Astrocyte (in vitro differentiated cells and primary cell): ENCODE results near the gene MAP1S. TPM values are rescaled to one million over a fixed set of nuclear protein-coding genes. Genes with fewer than 3 reads are reported as not detected.

Experiments
- DNase-seq: peaks from one replicate; pipeline ENCODE4 v3.0.0-alpha.2; 2010; ENCODE audit warnings: low read depth
- FAIRE-seq: peaks from 2 replicates; lab custom pipeline; 2011; peaks lifted over from hg19 to GRCh38; lab: Jason Lieb, UNC
- H2AFZ ChIP-seq: 2 replicates; pipeline ENCODE4 v1.6.0; 2012; ENCODE audit warnings: low read depth, low read length, inconsistent platforms
- H3K27ac ChIP-seq: 2 replicates; pipeline ENCODE4 v1.5.1; 2011; ENCODE audit warnings: low read depth, low read length, inconsistent platforms
- H3K27me3 ChIP-seq: 2 replicates; pipeline ENCODE4 v1.6.0; 2011; ENCODE audit warnings: low read length, inconsistent platforms; ENCODE audit not compliant: insufficient read depth
- H3K36me3 ChIP-seq: 2 replicates; pipeline ENCODE4 v1.5.1; 2011; ENCODE audit warnings: low read length, inconsistent platforms; ENCODE audit not compliant: insufficient read depth
- H3K4me1 ChIP-seq: 2 replicates; pipeline ENCODE4 v1.5.1; 2011; ENCODE audit warnings: low read length, inconsistent platforms; ENCODE audit not compliant: insufficient read depth
- H3K4me2 ChIP-seq: 2 replicates; pipeline ENCODE4 v1.6.0; 2012; ENCODE audit warnings: low read length, inconsistent platforms
- H3K4me3 ChIP-seq: 2 replicates; pipeline ENCODE4 v1.5.1; 2011; ENCODE audit warnings: low read depth, mild to moderate bottlenecking, low read length, inconsistent platforms; ENCODE audit not compliant: insufficient read depth
- H3K79me2 ChIP-seq: 2 replicates; pipeline ENCODE4 v1.6.0; 2012; ENCODE audit warnings: mild to moderate bottlenecking, low read length, inconsistent platforms; ENCODE audit not compliant: insufficient read depth
- H3K9ac ChIP-seq: 2 replicates; pipeline ENCODE4 v1.6.0; 2012; ENCODE audit warnings: mild to moderate bottlenecking, low read length, inconsistent platforms
- H3K9me3 ChIP-seq: 2 replicates; pipeline ENCODE4 v1.5.1; 2012; ENCODE audit warnings: low read depth, mild to moderate bottlenecking, low read length, inconsistent platforms; ENCODE audit not compliant: insufficient read depth
- H4K20me1 ChIP-seq: 2 replicates; pipeline ENCODE4 v1.6.0; 2012; ENCODE audit warnings: low read length, inconsistent platforms; ENCODE audit not compliant: insufficient read depth
- H3K27ac Mint-ChIP-seq: one replicate; pipeline ENCODE4 v1.8.0; 2021; ENCODE audit warnings: mild to moderate bottlenecking, mixed read lengths; ENCODE audit not compliant: unreplicated experiment
- H3K27me3 Mint-ChIP-seq: one replicate; pipeline ENCODE4 v1.8.0; 2021; ENCODE audit warnings: low read depth, mixed read lengths; ENCODE audit not compliant: unreplicated experiment
- H3K36me3 Mint-ChIP-seq: one replicate; pipeline ENCODE4 v1.8.0; 2021; ENCODE audit warnings: low read depth, mixed read lengths; ENCODE audit not compliant: unreplicated experiment
- H3K4me1 Mint-ChIP-seq: one replicate; pipeline ENCODE4 v1.8.0; 2021; ENCODE audit warnings: low read depth, mixed read lengths; ENCODE audit not compliant: unreplicated experiment
- H3K4me3 Mint-ChIP-seq: one replicate; pipeline ENCODE4 v1.8.0; 2021; ENCODE audit warnings: mild to moderate bottlenecking, moderate library complexity, mixed read lengths; ENCODE audit not compliant: unreplicated experiment
- H3K9me3 Mint-ChIP-seq: one replicate; pipeline ENCODE4 v1.8.0; 2021; ENCODE audit warnings: mild to moderate bottlenecking, mixed read lengths; ENCODE audit not compliant: unreplicated experiment
- CTCF ChIP-seq: IDR thresholded peaks from 2 replicates; pipeline ENCODE4 v1.5.1; 2011; ENCODE audit warnings: low read depth, mild to moderate bottlenecking, inconsistent platforms, low read length, moderate library complexity; ENCODE audit not compliant: insufficient read depth
- EZH2 ChIP-seq: IDR thresholded peaks from 2 replicates; pipeline ENCODE4 v1.6.1; 2012; ENCODE audit warnings: mild to moderate bottlenecking, low read length, inconsistent platforms; ENCODE audit not compliant: insufficient read depth
- total RNA-seq: library from RNA; stranded (reverse); gene quantifications from 2 replicates; pipeline ENCODE4 v1.2.1, GENCODE V29; 2021

The MAP1S gene
- total RNA-seq, 1 donor from 2014 or later, result 82.2 TPM

DNA sequence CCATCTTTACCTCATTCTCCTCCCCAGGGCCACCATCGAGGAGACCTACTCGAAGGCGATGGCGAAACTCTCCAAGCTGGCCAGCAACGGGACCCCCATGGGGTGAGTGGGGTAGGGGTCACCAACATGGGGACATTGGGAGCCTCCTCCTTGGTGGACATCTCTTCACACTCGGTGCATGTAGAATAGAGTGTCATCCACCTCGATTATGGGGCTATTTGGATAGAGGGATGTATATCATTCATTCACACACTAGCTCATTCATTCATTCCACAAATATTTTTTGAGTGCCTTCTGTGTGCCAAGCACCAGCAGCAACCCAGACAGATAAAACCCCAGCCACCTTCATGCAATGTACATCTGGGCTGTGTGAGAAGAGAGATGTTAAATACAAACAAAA is 45.1 kb downstream of the MAP1S start:
- H3K27ac Mint-ChIP-seq, result no peak overlapping the region
- no peak for FAIRE-seq
- no peaks in the 10 kb centered on the region for H3K4me1 Mint-ChIP-seq
- Histone ChIP-seq H2AFZ (no peak overlapping the region), H3K27me3 (no peaks in the 10 kb centered on the region), H3K36me3 (no peaks in the 10 kb centered on the region), H3K9ac (no peak overlapping the region), H4K20me1 (no peaks in the 10 kb centered on the region), H3K4me1 (peaks cover 3% of the 10 kb centered on the region), H3K4me3 (no peak overlapping the region), H3K4me2 (no peak overlapping the region), H3K27ac (no peak overlapping the region), H3K79me2 (no peaks in the 10 kb centered on the region), H3K9me3 (no peaks in the 10 kb centered on the region)
- no peak for DNase-seq
- no peaks in the 10 kb centered on the region for H3K9me3 Mint-ChIP-seq
- peaks cover 3% of the 10 kb centered on the region for H3K36me3 Mint-ChIP-seq
- H3K4me3 Mint-ChIP-seq, result no peak overlapping the region
- TF ChIP-seq EZH2 (no peak), CTCF (no peak)
- peaks cover 9% of the 10 kb centered on the region for H3K27me3 Mint-ChIP-seq

DNA sequence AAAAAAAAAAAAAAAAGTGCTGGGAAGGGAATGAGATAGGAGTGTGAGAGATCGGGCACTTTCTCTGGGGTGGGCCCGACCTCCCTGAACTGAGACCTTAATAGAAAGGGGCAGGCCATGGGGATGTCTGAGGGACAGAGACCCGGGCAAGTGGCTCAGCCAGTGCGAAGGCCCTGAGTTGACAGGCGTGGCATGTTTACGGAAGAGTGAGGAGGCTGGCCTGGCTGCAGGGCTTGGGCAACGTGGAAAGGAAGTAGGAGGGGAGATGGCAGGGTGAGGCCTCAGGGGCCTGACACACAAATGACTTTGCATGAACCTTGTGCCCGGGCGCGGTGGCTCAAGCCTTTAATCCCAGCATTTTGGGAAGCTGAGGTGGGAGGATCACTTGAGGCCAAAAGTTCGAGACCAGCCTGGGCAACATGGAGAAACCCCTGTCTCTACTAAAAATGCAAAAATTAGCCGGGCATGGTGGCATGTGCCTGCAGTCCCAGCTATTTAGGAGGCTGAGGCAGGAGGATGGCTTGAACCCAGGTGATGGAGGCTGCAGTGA is 45.9 kb downstream of the MAP1S start:
- no peak for TF ChIP-seq EZH2
- TF ChIP-seq CTCF, result no peak
- H3K27ac ChIP-seq, result no peak overlapping the region
- Mint-ChIP-seq H3K27me3 (peaks cover 10% of the 10 kb centered on the region), H3K36me3 (peaks cover 3% of the 10 kb centered on the region), H3K27ac (no peak overlapping the region), H3K4me1 (no peaks in the 10 kb centered on the region), H3K9me3 (no peaks in the 10 kb centered on the region), H3K4me3 (no peak overlapping the region)
- no peak overlapping the region for H3K4me2 ChIP-seq
- no peak for FAIRE-seq
- no peaks in the 10 kb centered on the region for H4K20me1 ChIP-seq
- H3K79me2 ChIP-seq, result no peaks in the 10 kb centered on the region
- H3K4me3 ChIP-seq, result no peak overlapping the region
- no peaks in the 10 kb centered on the region for H3K9me3 ChIP-seq
- no peaks in the 10 kb centered on the region for H3K36me3 ChIP-seq
- H3K9ac ChIP-seq, result no peak overlapping the region
- no peaks in the 10 kb centered on the region for H3K27me3 ChIP-seq
- no peak overlapping the region for H2AFZ ChIP-seq
- H3K4me1 ChIP-seq, result peaks cover 3% of the 10 kb centered on the region
- no peak for DNase-seq

DNA sequence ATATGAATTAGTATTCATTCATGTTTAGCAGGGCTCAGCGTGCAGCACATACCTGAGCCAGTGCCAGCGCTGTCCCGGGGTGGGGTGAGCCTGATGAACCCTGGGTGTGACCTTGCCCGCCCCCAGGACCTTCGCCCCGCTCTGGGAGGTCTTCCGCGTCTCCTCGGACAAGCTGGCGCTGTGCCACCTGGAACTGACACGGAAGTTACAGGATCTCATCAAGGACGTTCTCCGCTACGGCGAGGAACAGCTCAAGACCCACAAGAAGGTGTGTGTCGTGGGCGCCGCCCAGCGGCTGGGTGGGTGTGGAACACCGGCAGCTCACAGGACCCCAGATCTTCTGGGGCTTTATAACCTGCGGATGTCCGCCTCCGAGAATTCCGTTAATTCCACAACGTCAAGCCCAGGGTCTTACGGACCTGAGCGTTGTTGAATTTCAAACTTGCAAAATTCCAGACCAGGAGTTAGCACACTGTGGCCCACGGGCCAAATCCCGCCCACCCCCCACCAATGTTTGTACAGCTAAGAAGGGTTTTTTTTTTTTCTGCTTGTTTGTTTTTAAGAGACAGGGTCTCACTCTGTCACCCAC is 47.4 kb downstream of the MAP1S start:
- no peak overlapping the region for H3K4me3 ChIP-seq
- H3K27ac Mint-ChIP-seq, result peak overlapping the region; percentile 7
- H3K36me3 ChIP-seq, result no peaks in the 10 kb centered on the region
- H3K36me3 Mint-ChIP-seq, result no peaks in the 10 kb centered on the region
- H3K9me3 Mint-ChIP-seq, result no peaks in the 10 kb centered on the region
- peak overlapping the region; percentile 25 for H3K9ac ChIP-seq
- peak overlapping the region; percentile 82 for H2AFZ ChIP-seq
- H3K27ac ChIP-seq, result no peak overlapping the region
- FAIRE-seq, result peak; percentile 72
- peak; percentile 84 for TF ChIP-seq CTCF
- TF ChIP-seq EZH2, result no peak
- no peaks in the 10 kb centered on the region for H3K27me3 ChIP-seq
- no peaks in the 10 kb centered on the region for H4K20me1 ChIP-seq
- no peaks in the 10 kb centered on the region for H3K9me3 ChIP-seq
- no peaks in the 10 kb centered on the region for H3K79me2 ChIP-seq
- no peak overlapping the region for H3K4me3 Mint-ChIP-seq
- H3K4me1 Mint-ChIP-seq, result no peaks in the 10 kb centered on the region
- DNase-seq, result peak; percentile 52
- peaks cover 3% of the 10 kb centered on the region for H3K4me1 ChIP-seq
- peaks cover 5% of the 10 kb centered on the region for H3K27me3 Mint-ChIP-seq
- peak overlapping the region; percentile 80 for H3K4me2 ChIP-seq
